ENCODE measurements around the gene EXOC3L1. TPM values are rescaled to one million over a fixed set of nuclear protein-coding genes. Genes with fewer than 3 reads are reported as not detected.

EXOC3L1 gene
- total RNA-seq, 6 donors from 2014 or later, result 4.6 to 20.8 (median 10.8) TPM

GRCh38 chr16:67144943-67145342 lies 45.0 kb downstream of the EXOC3L1 start:
- DNase-seq, result no peak
- no peak for ATAC-seq (ENCODE audit: low FRiP score in 2 of 2)
- H3K27ac ChIP-seq, result no peak overlapping the region
- H3K4me1 ChIP-seq, result peaks cover 1 to 10% (median 3%) of the 10 kb centered on the region in 4 donors
- WGBS, 2 donors, result 90 to 100% methylated on average over 2 of the region's 2 CpGs
- peaks cover 41 to 87% (median 84%) of the 10 kb centered on the region in 4 donors for H3K36me3 ChIP-seq
- H3K4me3 ChIP-seq, result no peak overlapping the region
- TF ChIP-seq EP300 (IDR thresholded peaks at IDR 0.05), result no peak
- no peak for TF ChIP-seq CTCF (IDR thresholded peaks at IDR 0.05)
- no peak for TF ChIP-seq POLR2A (IDR thresholded peaks at IDR 0.05)
- TF ChIP-seq POLR2AphosphoS5 (IDR thresholded peaks at IDR 0.05), result no peak
- H3K27me3 ChIP-seq, result peaks cover 0 to under 1% (median 0%) of the 10 kb centered on the region in 4 donors
- H3K9me3 ChIP-seq, result no peaks in the 10 kb centered on the region

GRCh38 chr16:67142342-67142741 lies 47.6 kb downstream of the EXOC3L1 start:
- peaks cover 42 to 93% (median 89%) of the 10 kb centered on the region in 4 donors for H3K36me3 ChIP-seq
- WGBS, 2 donors, result 91% methylated on average over 9 of the region's 9 CpGs; no CpG with 5 or more reads in 1 of the 2 donors
- TF ChIP-seq EP300 (IDR thresholded peaks at IDR 0.05) (no peak), CTCF (IDR thresholded peaks at IDR 0.05) (no peak), POLR2A (IDR thresholded peaks at IDR 0.05) (no peak), POLR2AphosphoS5 (IDR thresholded peaks at IDR 0.05) (no peak)
- H3K27me3 ChIP-seq, result no peaks in the 10 kb centered on the region
- DNase-seq, result peak in 1 of 2 donors; percentile 54
- no peak overlapping the region for H3K27ac ChIP-seq
- H3K4me1 ChIP-seq, result no peaks in the 10 kb centered on the region
- ATAC-seq (ENCODE audit: low FRiP score in 2 of 2), result no peak
- no peaks in the 10 kb centered on the region for H3K9me3 ChIP-seq
- H3K4me3 ChIP-seq, result no peak overlapping the region

GRCh38 chr16:67141391-67141790 lies 48.5 kb downstream of the EXOC3L1 start:
- Histone ChIP-seq H3K4me1 (no peaks in the 10 kb centered on the region), H3K27ac (no peak overlapping the region), H3K4me3 (no peak overlapping the region), H3K9me3 (no peaks in the 10 kb centered on the region), H3K36me3 (peaks cover 38 to 93% (median 85%) of the 10 kb centered on the region in 4 donors), H3K27me3 (no peaks in the 10 kb centered on the region)
- 94 to 95% methylated on average over 11 to 12 of the region's 13 CpGs for WGBS, 2 donors
- DNase-seq, result peak in 1 of 2 donors; percentile 50
- no peak for TF ChIP-seq POLR2A (IDR thresholded peaks at IDR 0.05)
- TF ChIP-seq EP300 (IDR thresholded peaks at IDR 0.05), result no peak
- no peak for TF ChIP-seq CTCF (IDR thresholded peaks at IDR 0.05)
- TF ChIP-seq POLR2AphosphoS5 (IDR thresholded peaks at IDR 0.05), result no peak
- ATAC-seq (ENCODE audit: low FRiP score in 2 of 2), result no peak

GRCh38 chr16:67137605-67138004 lies 52.3 kb downstream of the EXOC3L1 start:
- ATAC-seq (ENCODE audit: low FRiP score in 2 of 2) (no peak), DNase-seq (no peak)
- WGBS, 2 donors, result 61 to 62% methylated on average over 3 of the region's 3 CpGs
- Histone ChIP-seq H3K4me1 (no peaks in the 10 kb centered on the region), H3K27me3 (no peaks in the 10 kb centered on the region), H3K9me3 (no peaks in the 10 kb centered on the region), H3K36me3 (peaks cover 36 to 92% (median 81%) of the 10 kb centered on the region in 4 donors), H3K27ac (no peak overlapping the region), H3K4me3 (no peak overlapping the region)
- no peak for TF ChIP-seq CTCF (IDR thresholded peaks at IDR 0.05)
- TF ChIP-seq POLR2A (IDR thresholded peaks at IDR 0.05), result no peak
- TF ChIP-seq POLR2AphosphoS5 (IDR thresholded peaks at IDR 0.05), result no peak
- TF ChIP-seq EP300 (IDR thresholded peaks at IDR 0.05), result no peak

Small RNAs within 50 kb of the gene (small RNA-seq; reads per million reads assigned to genes)
- gene MIR328, result 9.1 to 15.5 (median 10.8) reads per million in 4 donors

Other genes starting within 250 kb of the EXOC3L1 start
- gene CES3, start 228.9 kb downstream of the EXOC3L1 start, total RNA-seq, result 1 to 10 TPM; 1.4 to 6.2 (median 2.9) TPM
- gene CES4A, start 201.5 kb downstream of the EXOC3L1 start, total RNA-seq, result 10 to 100 TPM in 5 of 6 donors, 1 to 10 TPM in 1; 9.9 to 39.7 (median 20.2) TPM
- gene CBFB, start 161.0 kb downstream of the EXOC3L1 start, total RNA-seq, result 10 to 100 TPM; 31.4 to 73.4 (median 54.1) TPM
- gene PHAF1, start 80.2 kb downstream of the EXOC3L1 start, total RNA-seq, result 10 to 100 TPM; 16.0 to 32.3 (median 21.9) TPM
- gene B3GNT9, start 39.1 kb downstream of the EXOC3L1 start, total RNA-seq, result 10 to 100 TPM in 5 of 6 donors, 1 to 10 TPM in 1; 6.3 to 20.8 (median 17.7) TPM
- 10 to 100 TPM; 29.9 to 49.2 (median 35.6) TPM for gene TRADD, start 30.2 kb downstream of the EXOC3L1 start, total RNA-seq
- 100 to 1,000 TPM in 1 of 6 donors, 10 to 100 TPM in 5; 24.0 to 114 (median 28.5) TPM for gene FBXL8, start 30.2 kb downstream of the EXOC3L1 start, total RNA-seq
- 100 to 1,000 TPM in 2 of 6 donors, 10 to 100 TPM in 4; 33.4 to 784 (median 70.1) TPM for gene HSF4, start 25.4 kb downstream of the EXOC3L1 start, total RNA-seq
- gene NOL3, start 19.6 kb downstream of the EXOC3L1 start, total RNA-seq, result 100 to 1,000 TPM in 1 of 6 donors, 10 to 100 TPM in 5; 36.5 to 135 (median 58.0) TPM
- 100 to 1,000 TPM in 1 of 6 donors, 10 to 100 TPM in 4, 1 to 10 TPM in 1; 9.1 to 147 (median 31.1) TPM for gene MATCAP1, start 6.2 kb downstream of the EXOC3L1 start, total RNA-seq
- 100 to 1,000 TPM in 1 of 6 donors, 10 to 100 TPM in 5; 55.7 to 124 (median 85.4) TPM for gene E2F4, start 2.0 kb upstream of the EXOC3L1 start, total RNA-seq
- gene ELMO3, start 9.0 kb upstream of the EXOC3L1 start, total RNA-seq, result 10 to 100 TPM; 17.4 to 26.2 (median 24.4) TPM
- 10 to 100 TPM; 21.1 to 50.6 (median 48.5) TPM for gene TMEM208, start 37.0 kb upstream of the EXOC3L1 start, total RNA-seq
- 100 to 1,000 TPM in 2 of 6 donors, 10 to 100 TPM in 4; 26.0 to 310 (median 91.0) TPM for gene FHOD1, start 57.3 kb upstream of the EXOC3L1 start, total RNA-seq
- 10 to 100 TPM in 1 of 6 donors, 1 to 10 TPM in 4, under 1 TPM in 1; 0.76 to 28.3 (median 4.1) TPM for gene SLC9A5, start 58.8 kb upstream of the EXOC3L1 start, total RNA-seq
- 10 to 100 TPM; 13.4 to 39.8 (median 16.5) TPM for gene PLEKHG4, start 89.4 kb upstream of the EXOC3L1 start, total RNA-seq
- gene KCTD19, start 136.6 kb upstream of the EXOC3L1 start, total RNA-seq, result under 1 TPM in 3 of 6 donors, not detected in 3; under 0.01 to 0.31 (median 0.17) TPM
- gene LRRC36, start 136.7 kb upstream of the EXOC3L1 start, total RNA-seq, result 100 to 1,000 TPM in 1 of 6 donors, 10 to 100 TPM in 4, 1 to 10 TPM in 1; 5.9 to 110 (median 22.8) TPM
- 100 to 1,000 TPM in 4 of 6 donors, 10 to 100 TPM in 2; 40.0 to 167 (median 112) TPM for gene TPPP3, start 203.4 kb upstream of the EXOC3L1 start, total RNA-seq
- 10 to 100 TPM; 14.7 to 49.2 (median 21.4) TPM for gene ZDHHC1, start 226.3 kb upstream of the EXOC3L1 start, total RNA-seq
- gene HSD11B2, start 241.0 kb upstream of the EXOC3L1 start, total RNA-seq, result 1 to 10 TPM in 5 of 6 donors, under 1 TPM in 1; 0.78 to 5.0 (median 1.6) TPM